GM21381 (cell line): ENCODE data around the gene SEC14L2.

Source experiments
- ATAC-seq: cut with Tn5 transposase; IDR thresholded peaks from one replicate; pipeline ENCODE4 v1.9.1; 2021; ENCODE audit warnings: mild to moderate bottlenecking, moderate library complexity; ENCODE audit not compliant: unreplicated experiment

Gene SEC14L2

GRCh38 chr22:30424534-30425326 lies 27.9 kb downstream of the SEC14L2 start:
- no peak for ATAC-seq

- no peak for ATAC-seq
These were observed 28.5 kb downstream of the SEC14L2 start for GRCh38 chr22:30425327-30425615.

- ATAC-seq = no peak
These were observed 29.0 kb downstream of the SEC14L2 start, which contains the start of gene MTFP1 for GRCh38 chr22:30425616-30426387. Gene MTFP1, plus strand, starts transcription at chr22:30425768. Its CDS starts 112 bp downstream, at chr22:30425880.

- no peak for ATAC-seq
These were observed 29.9 kb downstream of the SEC14L2 start for GRCh38 chr22:30426388-30427353.

GRCh38 chr22:30427871-30428270 lies 31.1 kb downstream of the SEC14L2 start:
- ATAC-seq = no peak

- ATAC-seq = no peak
These were observed 33.1 kb downstream of the SEC14L2 start for GRCh38 chr22:30429887-30430286.

GRCh38 chr22:30430933-30431332 lies 34.1 kb downstream of the SEC14L2 start:
- ATAC-seq = no peak

GRCh38 chr22:30432096-30432495 lies 35.3 kb downstream of the SEC14L2 start:
- no peak for ATAC-seq

GRCh38 chr22:30432520-30432919 lies 35.7 kb downstream of the SEC14L2 start:
- no peak for ATAC-seq

GRCh38 chr22:30433227-30433626 lies 36.4 kb downstream of the SEC14L2 start:
- no peak for ATAC-seq

- no peak for ATAC-seq
These were observed 37.0 kb downstream of the SEC14L2 start for GRCh38 chr22:30433773-30434172.

- ATAC-seq = no peak
These were observed 38.0 kb downstream of the SEC14L2 start for GRCh38 chr22:30434843-30435242.

- no peak for ATAC-seq
These were observed 38.9 kb downstream of the SEC14L2 start for GRCh38 chr22:30435674-30436126.

GRCh38 chr22:30436196-30436595 lies 39.4 kb downstream of the SEC14L2 start:
- no peak for ATAC-seq

- ATAC-seq = no peak
These were observed 41.7 kb downstream of the SEC14L2 start for GRCh38 chr22:30438559-30438958.

GRCh38 chr22:30439226-30439625 lies 42.4 kb downstream of the SEC14L2 start:
- ATAC-seq = no peak

- ATAC-seq = no peak
These were observed 43.0 kb downstream of the SEC14L2 start for GRCh38 chr22:30439836-30440235.

GRCh38 chr22:30441088-30441487 lies 44.3 kb downstream of the SEC14L2 start:
- no peak for ATAC-seq

- no peak for ATAC-seq
These were observed 48.0 kb downstream of the SEC14L2 start for GRCh38 chr22:30444632-30445437.

GRCh38 chr22:30445438-30446145 lies 48.8 kb downstream of the SEC14L2 start:
- no peak for ATAC-seq
